Measurements from ENCODE around the gene PRKCA.

DNA sequence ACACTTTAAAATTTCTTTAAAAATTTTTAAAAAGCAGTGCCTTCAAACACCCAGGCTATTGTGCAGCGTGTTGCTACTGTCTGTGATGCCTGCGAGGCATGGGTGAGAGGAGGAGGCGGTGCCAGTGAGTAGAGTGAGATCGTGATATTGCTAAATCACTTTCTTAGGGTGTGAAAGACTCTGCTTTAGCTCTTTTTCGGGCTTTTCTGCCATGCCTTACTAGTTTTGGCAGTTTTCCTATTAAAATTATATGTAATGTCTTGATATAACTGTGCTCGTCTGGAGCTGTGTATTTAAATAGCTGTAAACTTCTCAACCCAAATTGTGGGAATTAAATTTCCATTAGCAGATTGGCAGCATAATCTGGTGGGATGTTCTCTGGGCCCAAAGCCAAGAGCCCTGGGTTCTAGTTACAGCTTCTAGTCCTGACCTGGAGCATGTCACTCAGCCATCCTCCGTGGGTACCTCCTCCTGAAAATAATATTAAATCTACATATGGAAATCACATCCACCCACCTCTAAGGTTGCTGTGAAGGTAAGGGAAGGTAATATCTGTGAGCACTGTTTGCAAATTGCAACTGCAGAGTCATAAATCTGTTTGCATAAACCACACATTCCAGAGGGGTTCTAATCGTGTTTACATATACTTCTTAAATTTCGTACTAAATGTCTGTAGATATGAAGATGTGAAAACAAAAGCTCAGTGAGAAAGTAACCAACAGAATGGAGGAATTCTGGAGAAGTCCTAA is 268.2 kb downstream of the PRKCA start:
- no peak for TF ChIP-seq CTCF (IDR thresholded peaks at IDR 0.05; ENCODE audit: low read depth, low read length)
- no peak for TF ChIP-seq EZH2phosphoT487 (IDR thresholded peaks at IDR 0.05; ENCODE audit: low read depth)
